Brain microvascular endothelial cell (primary cell): Measurements from ENCODE around the gene WDFY3.

Experiments used
- DNase-seq: peaks from one replicate; pipeline ENCODE4 v3.0.0-alpha.2; 2020
- H3K27ac ChIP-seq: fragments of 250-450 bp; sonication (Bioruptor Pico); 2 replicates; pipeline ENCODE4 v1.5.1; 2020; ENCODE audit warnings: mild to moderate bottlenecking, moderate library complexity
- H3K27me3 ChIP-seq: fragments of 250-450 bp; sonication (Bioruptor Pico); replicated peaks from 2 replicates; pipeline ENCODE4 v1.5.1; 2020; ENCODE audit warnings: mild to moderate bottlenecking
- H3K36me3 ChIP-seq: fragments of 250-450 bp; sonication (Bioruptor Pico); replicated peaks from 2 replicates; pipeline ENCODE4 v1.5.1; 2020; ENCODE audit warnings: mild to moderate bottlenecking
- H3K4me3 ChIP-seq: 2 replicates; pipeline ENCODE4 v1.5.1; 2011; ENCODE audit warnings: low read depth, mild to moderate bottlenecking, control low read depth, low read length, moderate library complexity
- CTCF ChIP-seq: IDR thresholded peaks from 2 replicates; pipeline ENCODE4 v1.5.1; 2011; ENCODE audit warnings: low read depth, mild to moderate bottlenecking, moderate library complexity, low read length, control low read depth, inconsistent platforms; ENCODE audit errors: missing control alignments
- in situ Hi-C: cut with HindIII; loops from 2 replicates; pipeline ENCODE4 v1.10.0; 2017; ENCODE audit warnings: low sequenced_read_pairs, low pct_ligation_motif_present

WDFY3 gene

GRCh38 chr4:84718699-84719098 lies 247.8 kb downstream of the WDFY3 start:
- Histone ChIP-seq H3K27me3 (no peaks in the 10 kb centered on the region), H3K4me3 (no peak overlapping the region), H3K27ac (no peak overlapping the region), H3K36me3 (peaks cover 14% of the 10 kb centered on the region)
- no peak for DNase-seq
- in situ Hi-C loops, result no loop called here
- TF ChIP-seq CTCF, result no peak

GRCh38 chr4:84710548-84710947 lies 255.9 kb downstream of the WDFY3 start:
- Histone ChIP-seq H3K27ac (no peak overlapping the region), H3K4me3 (no peak overlapping the region), H3K36me3 (peaks cover 24% of the 10 kb centered on the region), H3K27me3 (no peaks in the 10 kb centered on the region)
- in situ Hi-C loops, result no loop called here
- TF ChIP-seq CTCF, result no peak
- DNase-seq, result no peak

- no peak for TF ChIP-seq CTCF
- H3K27me3 ChIP-seq, result no peaks in the 10 kb centered on the region
- no peak for DNase-seq
- H3K27ac ChIP-seq, result peak overlapping the region; percentile 28
- in situ Hi-C loops, result no loop called here
- H3K4me3 ChIP-seq, result no peak overlapping the region
- peaks cover 39% of the 10 kb centered on the region for H3K36me3 ChIP-seq
Observed at GRCh38 chr4:84708406-84709135, 257.9 kb downstream of the WDFY3 start.

- in situ Hi-C loops, result no loop called here
- no peak for TF ChIP-seq CTCF
- H3K36me3 ChIP-seq, result peaks cover 41% of the 10 kb centered on the region
- H3K27me3 ChIP-seq, result no peaks in the 10 kb centered on the region
- H3K27ac ChIP-seq, result no peak overlapping the region
- H3K4me3 ChIP-seq, result no peak overlapping the region
- DNase-seq, result no peak
Observed at GRCh38 chr4:84706286-84706685, 260.2 kb downstream of the WDFY3 start.

- H3K4me3 ChIP-seq, result no peak overlapping the region
- no peak for TF ChIP-seq CTCF
- H3K27ac ChIP-seq, result no peak overlapping the region
- no peak for DNase-seq
- H3K36me3 ChIP-seq, result peaks cover 30% of the 10 kb centered on the region
- in situ Hi-C loops, result no loop called here
- no peaks in the 10 kb centered on the region for H3K27me3 ChIP-seq
Observed at GRCh38 chr4:84699001-84699671, 267.4 kb downstream of the WDFY3 start.
